Measurements from ENCODE around the gene OPCML.

Gene OPCML

GRCh38 chr11:133164986-133165385, 367.3 kb downstream of the OPCML start:
- DNase-seq, result no peak

- DNase-seq, result no peak
These were observed 368.6 kb downstream of the OPCML start for GRCh38 chr11:133163463-133164419.

- no peak for DNase-seq
These were observed 370.1 kb downstream of the OPCML start for GRCh38 chr11:133162227-133162626.

GRCh38 chr11:133160754-133161153, 371.5 kb downstream of the OPCML start:
- DNase-seq, result no peak

- DNase-seq, result no peak
These were observed 375.1 kb downstream of the OPCML start for GRCh38 chr11:133156986-133157745.

- DNase-seq, result no peak
These were observed 377.5 kb downstream of the OPCML start for GRCh38 chr11:133154781-133155180.

- DNase-seq, result no peak
These were observed 378.2 kb downstream of the OPCML start for GRCh38 chr11:133154076-133154475.

- DNase-seq, result no peak
These were observed 379.3 kb downstream of the OPCML start for GRCh38 chr11:133153031-133153430.

- DNase-seq, result no peak
These were observed 382.6 kb downstream of the OPCML start for GRCh38 chr11:133149698-133150097.

GRCh38 chr11:133147625-133148024, 384.7 kb downstream of the OPCML start:
- DNase-seq, result no peak

- no peak for DNase-seq
These were observed 385.5 kb downstream of the OPCML start for GRCh38 chr11:133146697-133147306.

GRCh38 chr11:133137939-133138338, 394.4 kb downstream of the OPCML start:
- no peak for DNase-seq

- no peak for DNase-seq
These were observed 395.0 kb downstream of the OPCML start for GRCh38 chr11:133137270-133137669.

- DNase-seq, result no peak
These were observed 395.9 kb downstream of the OPCML start for GRCh38 chr11:133136376-133136775.

GRCh38 chr11:133134314-133135173, 397.8 kb downstream of the OPCML start:
- peak; percentile 2 for DNase-seq

- no peak for DNase-seq
These were observed 398.7 kb downstream of the OPCML start for GRCh38 chr11:133133606-133134005.

- DNase-seq, result no peak
These were observed 399.3 kb downstream of the OPCML start for GRCh38 chr11:133133050-133133449.

GRCh38 chr11:133127741-133128140, 404.6 kb downstream of the OPCML start:
- no peak for DNase-seq

GRCh38 chr11:133123796-133124195, 408.5 kb downstream of the OPCML start:
- no peak for DNase-seq

GRCh38 chr11:133123366-133123765, 408.9 kb downstream of the OPCML start:
- no peak for DNase-seq

GRCh38 chr11:133122256-133122655, 410.0 kb downstream of the OPCML start:
- no peak for DNase-seq

- no peak for DNase-seq
These were observed 413.6 kb downstream of the OPCML start for GRCh38 chr11:133118563-133119268.
